Mesenchymal stem cell (in vitro differentiated cells and primary cell): ENCODE measurements around the gene SAMD4A.

Experiments
- DNase-seq: peaks from one replicate; pipeline ENCODE4 v3.0.0-alpha.2; 2013
- H2AFZ ChIP-seq: one replicate; pipeline ENCODE4 v1.6.1; 2013; ENCODE audit warnings: low read depth, mild to moderate bottlenecking, control low read depth, inconsistent platforms, low read length, moderate library complexity
- H2AK5ac ChIP-seq: 2 replicates; pipeline ENCODE4 v1.6.1; 2013; ENCODE audit warnings: low read length, moderate library complexity, mild to moderate bottlenecking, inconsistent platforms; ENCODE audit not compliant: severe bottlenecking
- H2BK120ac ChIP-seq: one replicate; pipeline ENCODE4 v1.6.1; 2013; ENCODE audit warnings: low read depth, mild to moderate bottlenecking, inconsistent platforms, low read length, moderate library complexity
- H2BK12ac ChIP-seq, 2 experiments: one replicate each; pipeline ENCODE4 v1.6.1; 2013; ENCODE audit warnings: inconsistent platforms in 2 of 2, low read length in 2 of 2, mild to moderate bottlenecking in 2 of 2, moderate library complexity in 2 of 2, control low read depth in 1 of 2
- H2BK15ac ChIP-seq: one replicate; pipeline ENCODE4 v1.6.1; 2013; ENCODE audit warnings: mild to moderate bottlenecking, low read depth, inconsistent platforms; ENCODE audit not compliant: poor library complexity, severe bottlenecking
- H2BK5ac ChIP-seq: 2 replicates; pipeline ENCODE4 v1.6.1; 2013; ENCODE audit warnings: low read depth, mild to moderate bottlenecking, low read length, control low read depth, inconsistent platforms; ENCODE audit not compliant: poor library complexity, severe bottlenecking
- H3K14ac ChIP-seq, 2 experiments: one replicate each; pipeline ENCODE4 v1.6.1; 2013; ENCODE audit warnings: inconsistent platforms in 2 of 2, low read length in 2 of 2, control low read depth in 1 of 2, mild to moderate bottlenecking in 1 of 2, moderate library complexity in 1 of 2
- H3K18ac ChIP-seq, 2 experiments: one replicate each; pipeline ENCODE4 v1.6.1; 2013; ENCODE audit warnings: inconsistent platforms in 2 of 2, low read length in 2 of 2, control low read depth in 1 of 2, low read depth in 1 of 2, mild to moderate bottlenecking in 1 of 2
- H3K23ac ChIP-seq, 2 experiments: one replicate each; pipeline ENCODE4 v1.6.1; 2013; ENCODE audit warnings: inconsistent platforms in 2 of 2, low read length in 2 of 2, mild to moderate bottlenecking in 2 of 2, moderate library complexity in 2 of 2, control low read depth in 1 of 2
- H3K27ac ChIP-seq: 2 replicates; pipeline ENCODE4 v1.5.1; 2013; ENCODE audit warnings: mild to moderate bottlenecking, moderate library complexity, low read length, control low read depth, inconsistent platforms; ENCODE audit not compliant: poor library complexity, severe bottlenecking
- H3K27me3 ChIP-seq, 2 experiments: 2 replicates each; pipeline versions ENCODE4 v1.6.1 to v1.7.0; 2013; ENCODE audit warnings: low read length in 2 of 2, mild to moderate bottlenecking in 2 of 2, moderate library complexity in 2 of 2, control low read depth in 1 of 2, inconsistent platforms in 1 of 2; ENCODE audit not compliant: control insufficient read depth in 1 of 2, insufficient read depth in 1 of 2
- H3K36me3 ChIP-seq, 2 experiments: 2 replicates each; pipeline versions ENCODE4 v1.6.1 to v1.7.0; 2013; ENCODE audit warnings: low read length in 2 of 2, control low read depth in 1 of 2, inconsistent platforms in 1 of 2, low read depth in 1 of 2, mild to moderate bottlenecking in 1 of 2; ENCODE audit not compliant: insufficient read depth in 2 of 2, control insufficient read depth in 1 of 2
- H3K4ac ChIP-seq, 2 experiments: one replicate each; pipeline ENCODE4 v1.6.1; 2013; ENCODE audit warnings: inconsistent platforms in 2 of 2, low read length in 2 of 2, mild to moderate bottlenecking in 2 of 2, moderate library complexity in 2 of 2, control low read depth in 1 of 2, low read depth in 1 of 2
- H3K4me1 ChIP-seq: 2 replicates; pipeline ENCODE4 v1.6.1; 2013; ENCODE audit warnings: low read depth, low read length, control low read depth; ENCODE audit not compliant: control insufficient read depth, insufficient read depth
- H3K4me2 ChIP-seq: 2 replicates; pipeline ENCODE4 v1.6.1; 2013; ENCODE audit warnings: low read length, mild to moderate bottlenecking, inconsistent platforms; ENCODE audit not compliant: poor library complexity, severe bottlenecking
- H3K4me3 ChIP-seq, 2 experiments: 2 replicates each; pipeline versions ENCODE4 v1.5.1 to v1.7.0; 2013; ENCODE audit warnings: low read length in 2 of 2, mild to moderate bottlenecking in 2 of 2, control low read depth in 1 of 2, low read depth in 1 of 2; ENCODE audit not compliant: insufficient read depth in 1 of 2
- H3K79me1 ChIP-seq: replicated peaks from 2 replicates; pipeline ENCODE4 v1.6.1; 2013; ENCODE audit warnings: mild to moderate bottlenecking, control low read depth, low read length, inconsistent platforms; ENCODE audit not compliant: poor library complexity, severe bottlenecking
- H3K9ac ChIP-seq: 2 replicates; pipeline ENCODE4 v1.7.0; 2013; ENCODE audit warnings: mild to moderate bottlenecking, low read length, moderate library complexity
- H3K9me3 ChIP-seq: 2 replicates; pipeline ENCODE4 v1.7.0; 2013; ENCODE audit warnings: mild to moderate bottlenecking, low read length; ENCODE audit not compliant: control insufficient read depth
- H4K8ac ChIP-seq: one replicate; pipeline ENCODE4 v1.6.1; 2013; ENCODE audit warnings: inconsistent platforms, mild to moderate bottlenecking, low read length, moderate library complexity
- H4K91ac ChIP-seq: one replicate; pipeline ENCODE4 v1.6.1; 2013; ENCODE audit warnings: mild to moderate bottlenecking, low read length, inconsistent platforms
- WGBS: methylation state at CpG from one replicate; pipeline ENCODE4 v1.1.7; 2013; ENCODE audit warnings: mixed read lengths; 5-methylcytosine and 5-hydroxymethylcytosine counted together

Gene SAMD4A

GRCh38 chr14:54828037-54828436, 261.1 kb downstream of the SAMD4A start:
- H3K79me1 ChIP-seq: no peaks in the 10 kb centered on the region
- H3K23ac ChIP-seq: no peak overlapping the region
- peaks cover 0 to 3% of the 10 kb centered on the region in 2 experiments for H3K27me3 ChIP-seq
- H3K4me1 ChIP-seq: no peaks in the 10 kb centered on the region
- H2BK120ac ChIP-seq: no peak overlapping the region
- H2BK12ac ChIP-seq: no peak overlapping the region
- no peak for DNase-seq
- H3K4me2 ChIP-seq: no peak overlapping the region
- no CpG with 5 or more reads among the region's 1 CpG for WGBS
- no peak overlapping the region for H3K9ac ChIP-seq
- H3K4ac ChIP-seq: no peak overlapping the region
- H3K9me3 ChIP-seq: peaks cover 27% of the 10 kb centered on the region
- no peak overlapping the region for H2AK5ac ChIP-seq
- H3K4me3 ChIP-seq: no peak overlapping the region
- H2AFZ ChIP-seq: no peak overlapping the region
- no peak overlapping the region for H3K27ac ChIP-seq
- no peak overlapping the region for H4K8ac ChIP-seq
- no peaks in the 10 kb centered on the region for H3K36me3 ChIP-seq
- H4K91ac ChIP-seq: no peak overlapping the region
- H2BK15ac ChIP-seq: no peak overlapping the region
- H3K18ac ChIP-seq: no peak overlapping the region
- no peak overlapping the region for H2BK5ac ChIP-seq
- no peak overlapping the region for H3K14ac ChIP-seq

DNA sequence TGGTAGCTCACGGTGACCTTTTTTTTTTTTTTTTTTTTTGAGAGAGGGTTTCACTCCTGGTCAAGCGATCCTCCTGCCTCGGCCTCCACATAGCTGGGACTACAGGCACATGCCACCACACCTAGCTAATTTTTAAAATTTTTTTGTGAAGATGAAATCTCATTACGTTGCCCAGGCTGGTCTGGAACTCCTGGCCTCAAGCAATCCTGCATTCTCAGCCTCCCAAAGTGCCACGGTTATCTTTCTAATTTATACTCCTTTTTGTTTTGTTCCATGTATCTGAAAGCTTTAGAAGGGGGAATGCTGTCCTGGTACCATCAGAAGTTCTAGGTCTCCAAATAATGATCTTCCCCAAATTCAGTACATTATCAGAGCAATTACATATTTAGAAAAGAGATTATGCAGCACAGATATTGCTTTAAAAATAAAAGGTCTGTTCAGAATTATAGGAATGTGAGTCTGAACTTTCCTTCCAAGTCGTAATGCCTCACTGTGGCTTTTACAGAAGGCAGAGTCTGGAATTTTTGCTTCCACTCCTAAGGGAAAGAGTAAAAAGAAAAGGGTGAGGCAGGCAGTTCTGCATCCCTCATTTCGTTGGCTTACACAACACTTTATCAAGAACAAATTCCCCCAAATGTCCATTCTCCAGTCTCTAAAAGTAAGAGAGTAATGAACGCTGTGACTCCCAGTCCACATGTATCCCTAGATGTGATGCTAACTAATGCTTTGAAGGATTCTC, 262.7 kb downstream of the SAMD4A start:
- H3K18ac ChIP-seq: no peak overlapping the region
- peaks cover 11% of the 10 kb centered on the region for H3K9me3 ChIP-seq
- no peaks in the 10 kb centered on the region for H3K4me1 ChIP-seq
- no peak overlapping the region for H4K8ac ChIP-seq
- H3K9ac ChIP-seq: no peak overlapping the region
- H3K79me1 ChIP-seq: no peaks in the 10 kb centered on the region
- H3K14ac ChIP-seq: no peak overlapping the region
- WGBS: 70% methylated on average over 6 of the region's 8 CpGs
- no peak overlapping the region for H2BK12ac ChIP-seq
- H4K91ac ChIP-seq: no peak overlapping the region
- H2AFZ ChIP-seq: no peak overlapping the region
- H2BK5ac ChIP-seq: no peak overlapping the region
- no peak for DNase-seq
- H3K23ac ChIP-seq: no peak overlapping the region
- H2BK120ac ChIP-seq: no peak overlapping the region
- H3K4ac ChIP-seq: no peak overlapping the region
- H3K4me2 ChIP-seq: no peak overlapping the region
- no peak overlapping the region for H3K27ac ChIP-seq
- peaks cover 0 to 3% of the 10 kb centered on the region in 2 experiments for H3K27me3 ChIP-seq
- no peak overlapping the region for H3K4me3 ChIP-seq
- no peak overlapping the region for H2AK5ac ChIP-seq
- no peak overlapping the region for H2BK15ac ChIP-seq
- H3K36me3 ChIP-seq: no peaks in the 10 kb centered on the region

DNA sequence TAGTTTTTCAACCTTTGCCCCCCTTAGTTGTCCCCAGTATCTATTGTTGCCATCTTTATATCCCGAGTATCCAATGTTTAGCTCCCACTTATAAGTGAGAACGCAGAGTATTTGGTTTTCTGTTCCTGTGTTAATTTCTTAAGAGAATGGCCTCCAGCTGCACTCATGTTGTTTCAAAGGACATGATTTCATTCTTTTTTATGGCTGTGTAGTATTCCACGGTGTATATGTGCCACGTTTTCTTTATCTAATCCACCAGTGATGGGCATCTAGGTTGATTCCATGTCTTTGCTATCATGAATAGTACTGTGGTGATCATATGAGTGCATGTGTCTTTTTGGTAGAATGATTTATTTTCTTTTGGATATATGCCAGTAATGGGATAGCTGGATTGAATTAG, 263.7 kb downstream of the SAMD4A start:
- 90% methylated on average over 4 of the region's 4 CpGs for WGBS
- DNase-seq: no peak
- Histone ChIP-seq H2BK120ac (no peak overlapping the region), H2BK15ac (no peak overlapping the region), H2AFZ (no peak overlapping the region), H3K36me3 (no peaks in the 10 kb centered on the region), H3K27ac (no peak overlapping the region), H3K4me1 (no peaks in the 10 kb centered on the region), H3K4ac (no peak overlapping the region), H3K23ac (no peak overlapping the region), H3K27me3 (peaks cover 0 to 3% of the 10 kb centered on the region in 2 experiments), H3K4me2 (no peak overlapping the region), H2AK5ac (no peak overlapping the region), H2BK12ac (no peak overlapping the region), H3K9ac (no peak overlapping the region), H3K9me3 (peaks cover 4% of the 10 kb centered on the region), H4K8ac (no peak overlapping the region), H3K18ac (no peak overlapping the region), H3K4me3 (no peak overlapping the region), H2BK5ac (no peak overlapping the region), H4K91ac (no peak overlapping the region), H3K79me1 (no peaks in the 10 kb centered on the region), H3K14ac (no peak overlapping the region)

GRCh38 chr14:54834081-54834480, 267.2 kb downstream of the SAMD4A start:
- no peaks in the 10 kb centered on the region for H3K36me3 ChIP-seq
- H4K8ac ChIP-seq: no peak overlapping the region
- no peak overlapping the region for H3K4ac ChIP-seq
- no peak overlapping the region for H2BK5ac ChIP-seq
- no peak overlapping the region for H2BK12ac ChIP-seq
- H3K4me1 ChIP-seq: no peaks in the 10 kb centered on the region
- H3K9ac ChIP-seq: no peak overlapping the region
- H2AFZ ChIP-seq: no peak overlapping the region
- H4K91ac ChIP-seq: no peak overlapping the region
- no peak overlapping the region for H3K14ac ChIP-seq
- H3K18ac ChIP-seq: no peak overlapping the region
- H3K9me3 ChIP-seq: no peaks in the 10 kb centered on the region
- H3K4me2 ChIP-seq: no peak overlapping the region
- no peak overlapping the region for H3K23ac ChIP-seq
- no peak for DNase-seq
- H3K27ac ChIP-seq: no peak overlapping the region
- no peak overlapping the region for H3K4me3 ChIP-seq
- H2BK120ac ChIP-seq: no peak overlapping the region
- no peak overlapping the region for H2AK5ac ChIP-seq
- H2BK15ac ChIP-seq: no peak overlapping the region
- no peaks in the 10 kb centered on the region for H3K79me1 ChIP-seq
- H3K27me3 ChIP-seq: no peaks in the 10 kb centered on the region
